PC-3 (cell line): ENCODE results near the gene ARL16. TPM values are rescaled to one million over a fixed set of nuclear protein-coding genes. Genes with fewer than 3 reads are reported as not detected.

Source experiments
- ATAC-seq: fragments of 200-7000 bp; cut with Tn5 transposase; 2 replicates; pipeline ENCODE4 v1.9.1; 2020; ENCODE audit warnings: mild to moderate bottlenecking, moderate library complexity
- BruUV-seq: library from RNA; stranded (reverse); fragments of 400-500 nt; replicated peaks from 2 replicates; lab custom pipeline; 2021; lab: Mats Ljungman, UMichigan
- CTCF ChIA-PET: fragments of 300-600 bp; sonication (Branson Sonifier 250); formaldehyde crosslinking; loops from one replicate; lab custom pipeline; 2022; ENCODE audit warnings: antibody characterized with exemption; lab: Charles Lee
- POLR2A ChIA-PET: fragments of 300-600 bp; sonication (Branson Sonifier 250); formaldehyde crosslinking; loops from one replicate; lab custom pipeline; 2022; ENCODE audit warnings: antibody characterized with exemption; ENCODE audit not compliant: unreplicated experiment; lab: Charles Lee
- DNase-seq: peaks from one replicate; pipeline ENCODE4 v3.0.0-alpha.2; 2015
- H2AFZ ChIP-seq: fragments of 300-600 bp; sonication (generic); 2 replicates; pipeline ENCODE4 v1.6.0; 2016; ENCODE audit warnings: antibody characterized with exemption, low read length
- H3F3A ChIP-seq: fragments of 300-600 bp; sonication (generic); one replicate; pipeline ENCODE4 v1.6.0; 2017; ENCODE audit warnings: antibody characterized with exemption, low read length, control low read depth, mild to moderate bottlenecking; ENCODE audit not compliant: unreplicated experiment
- H3K27ac ChIP-seq: fragments of 300-600 bp; sonication (generic); 2 replicates; pipeline ENCODE4 v1.5.1; 2016; ENCODE audit warnings: mild to moderate bottlenecking, low read length
- H3K27me3 ChIP-seq: fragments of 300-600 bp; sonication (generic); 2 replicates; pipeline ENCODE4 v1.6.1; 2016; ENCODE audit warnings: low read length, mixed read lengths
- H3K36me3 ChIP-seq: fragments of 300-600 bp; sonication (generic); 2 replicates; pipeline ENCODE4 v1.6.1; 2016; ENCODE audit warnings: low read depth, mixed run types, low read length, mixed read lengths
- H3K4me1 ChIP-seq: fragments of 300-600 bp; sonication (generic); 2 replicates; pipeline ENCODE4 v1.5.1; 2016; ENCODE audit warnings: low read length; ENCODE audit not compliant: insufficient read depth
- H3K4me2 ChIP-seq: fragments of 300-600 bp; sonication (generic); 2 replicates; pipeline ENCODE4 v1.6.0; 2016; ENCODE audit warnings: low read length
- H3K4me3 ChIP-seq: fragments of 300-600 bp; sonication (generic); 2 replicates; pipeline ENCODE4 v1.5.1; 2016; ENCODE audit warnings: mild to moderate bottlenecking, low read length, mixed read lengths
- H3K79me2 ChIP-seq: fragments of 300-600 bp; sonication (generic); 2 replicates; pipeline ENCODE4 v1.6.1; 2017; ENCODE audit warnings: low read length, mixed read lengths
- H3K9ac ChIP-seq: fragments of 300-600 bp; sonication (generic); 2 replicates; pipeline ENCODE4 v1.6.0; 2016; ENCODE audit warnings: mild to moderate bottlenecking, low read length
- H3K9me2 ChIP-seq: fragments of 300-600 bp; sonication (generic); replicated peaks from 2 replicates; pipeline ENCODE4 v1.6.1; 2016; ENCODE audit warnings: mixed run types, low read length, mixed read lengths
- H3K9me3 ChIP-seq: fragments of 300-600 bp; sonication (generic); 2 replicates; pipeline ENCODE4 v1.6.1; 2016; ENCODE audit warnings: low read length, mixed read lengths
- H4K20me1 ChIP-seq: fragments of 300-600 bp; sonication (generic); 2 replicates; pipeline ENCODE4 v1.6.1; 2016; ENCODE audit warnings: low read length, mixed read lengths
- CTCF ChIP-seq: fragments of 300-600 bp; sonication (generic); conservative IDR thresholded peaks from 2 replicates; pipeline ENCODE4 v1.5.1; 2017; ENCODE audit warnings: antibody characterized with exemption, low read depth, mild to moderate bottlenecking, low read length
- EZH2 ChIP-seq: fragments of 300-600 bp; sonication (generic); IDR thresholded peaks from one replicate; pipeline ENCODE4 v1.6.1; 2017; ENCODE audit warnings: antibody characterized with exemption, mild to moderate bottlenecking, low read length; ENCODE audit not compliant: unreplicated experiment
- EZH2phosphoT487 ChIP-seq: fragments of 300-600 bp; sonication (generic); IDR thresholded peaks from 2 replicates; pipeline ENCODE4 v1.6.1; 2018; ENCODE audit warnings: mild to moderate bottlenecking, antibody characterized with exemption, low read length, borderline replicate concordance
- intact Hi-C: fragments of 100-400 bp; cut with micrococcal nuclease; formaldehyde crosslinking; loops from 2 replicates; pipeline ENCODE4 v1.9.0; 2023
- total RNA-seq: library from RNA; depleted of rRNA; stranded (reverse); fragments of >200 nt; gene quantifications from 2 replicates; pipeline ENCODE4 v1.2.3, GENCODE V29; 2014

ARL16 gene
- total RNA-seq, 1 experiment from 2014 or later: 68.8 TPM

- no peak for DNase-seq
- no TSS peak for BruUV-seq
- Histone ChIP-seq H3K79me2 (peaks cover 33% of the 10 kb centered on the region), H3K9me2 (no peaks in the 10 kb centered on the region), H2AFZ (no peak overlapping the region), H3K9ac (no peak overlapping the region), H3K27ac (no peak overlapping the region), H3K4me2 (no peak overlapping the region), H3K9me3 (no peaks in the 10 kb centered on the region), H3K4me3 (no peak overlapping the region), H4K20me1 (no peaks in the 10 kb centered on the region), H3F3A (peaks cover 8% of the 10 kb centered on the region), H3K36me3 (peaks cover 6% of the 10 kb centered on the region; the same call in 1 of the 2 replicates), H3K4me1 (peaks cover 32% of the 10 kb centered on the region), H3K27me3 (no peaks in the 10 kb centered on the region)
- CTCF ChIA-PET: no interaction called here
- TF ChIP-seq CTCF (no peak), EZH2 (no peak), EZH2phosphoT487 (no peak)
- intact Hi-C loops: no loop called here
- no peak for ATAC-seq
- POLR2A ChIA-PET: no interaction called here
Observed at GRCh38 chr17:81715107-81715871, 31.7 kb upstream of the ARL16 start.

GRCh38 chr17:81714412-81715106 lies 31.0 kb upstream of the ARL16 start:
- no peaks in the 10 kb centered on the region for H3K27me3 ChIP-seq
- peaks cover 37% of the 10 kb centered on the region for H3K4me1 ChIP-seq
- peak overlapping the region; percentile 99 for H3K4me2 ChIP-seq
- ATAC-seq: no peak
- no peak overlapping the region for H2AFZ ChIP-seq
- no peaks in the 10 kb centered on the region for H3K9me2 ChIP-seq
- CTCF ChIA-PET: no interaction called here
- H3K9me3 ChIP-seq: no peaks in the 10 kb centered on the region
- no TSS peak for BruUV-seq
- POLR2A ChIA-PET: no interaction called here
- no peaks in the 10 kb centered on the region for H4K20me1 ChIP-seq
- H3K4me3 ChIP-seq: peak overlapping the region; percentile 89; the same call in 1 of the 2 replicates
- DNase-seq: no peak
- H3F3A ChIP-seq: peaks cover 8% of the 10 kb centered on the region
- intact Hi-C loops: no loop called here
- no peak overlapping the region for H3K9ac ChIP-seq
- no peak for TF ChIP-seq EZH2
- TF ChIP-seq CTCF: no peak
- no peak for TF ChIP-seq EZH2phosphoT487
- H3K79me2 ChIP-seq: peaks cover 33% of the 10 kb centered on the region
- peaks cover 6% of the 10 kb centered on the region; the same call in 1 of the 2 replicates for H3K36me3 ChIP-seq
- no peak overlapping the region for H3K27ac ChIP-seq
